Stimulated activated CD8-positive, alpha-beta memory T cell treated with anti-CD3 and anti-CD28 coated beads, Interleukin-15, amount 100 ng/mL, for 48 hours (primary cell): ENCODE measurements around the gene RUBCNL.
"Not testable (repeated sequence)": the region's sequence is repeated elsewhere in the genome, so short reads cannot be mapped to it uniquely, and the experiment has no call there.

ENCODE experiments used
- DNase-seq, 2 donors: peaks; one replicate each; pipeline ENCODE4 v3.0.0-alpha.2; 2020; ENCODE audit warnings: low read depth in 2 of 2

The RUBCNL gene

GRCh38 chr13:46374710-46375109 is 12.3 kb downstream of the RUBCNL start:
- DNase-seq = no peak

- no peak for DNase-seq
These were observed 13.4 kb downstream of the RUBCNL start for GRCh38 chr13:46373623-46374022.

GRCh38 chr13:46372938-46373337 is 14.1 kb downstream of the RUBCNL start:
- not testable (repeated sequence) for DNase-seq

GRCh38 chr13:46372071-46372470 is 15.0 kb downstream of the RUBCNL start:
- DNase-seq = no peak

GRCh38 chr13:46369506-46370277 is 17.4 kb downstream of the RUBCNL start:
- DNase-seq = no peak

- no peak for DNase-seq
These were observed 19.3 kb downstream of the RUBCNL start for GRCh38 chr13:46367617-46368327.

GRCh38 chr13:46361276-46361934 is 25.6 kb downstream of the RUBCNL start:
- DNase-seq = no peak

- DNase-seq = no peak
These were observed 26.4 kb downstream of the RUBCNL start for GRCh38 chr13:46360604-46361003.

- no peak for DNase-seq
These were observed 27.3 kb downstream of the RUBCNL start for GRCh38 chr13:46359714-46360113.

GRCh38 chr13:46355901-46356590 is 31.0 kb downstream of the RUBCNL start:
- no peak for DNase-seq

- no peak for DNase-seq
These were observed 32.0 kb downstream of the RUBCNL start for GRCh38 chr13:46355088-46355468.

- peak in 1 of 2 donors; percentile 13 for DNase-seq
These were observed 32.6 kb downstream of the RUBCNL start for GRCh38 chr13:46354156-46355087.

- DNase-seq = no peak
These were observed 34.2 kb downstream of the RUBCNL start for GRCh38 chr13:46352805-46353204.

- DNase-seq = no peak
These were observed 37.0 kb downstream of the RUBCNL start for GRCh38 chr13:46350003-46350402.

GRCh38 chr13:46348961-46349360 is 38.1 kb downstream of the RUBCNL start:
- no peak for DNase-seq

GRCh38 chr13:46347277-46347676 is 39.8 kb downstream of the RUBCNL start:
- no peak for DNase-seq

- no peak for DNase-seq
These were observed 41.2 kb downstream of the RUBCNL start for GRCh38 chr13:46345866-46346265.

- DNase-seq = no peak
These were observed 41.7 kb downstream of the RUBCNL start for GRCh38 chr13:46345398-46345797.

GRCh38 chr13:46343279-46343994 is 43.6 kb downstream of the RUBCNL start:
- no peak for DNase-seq

- no peak for DNase-seq
These were observed 44.5 kb downstream of the RUBCNL start for GRCh38 chr13:46342538-46342937.
